ENCODE results near the gene FHAD1.

DNA sequence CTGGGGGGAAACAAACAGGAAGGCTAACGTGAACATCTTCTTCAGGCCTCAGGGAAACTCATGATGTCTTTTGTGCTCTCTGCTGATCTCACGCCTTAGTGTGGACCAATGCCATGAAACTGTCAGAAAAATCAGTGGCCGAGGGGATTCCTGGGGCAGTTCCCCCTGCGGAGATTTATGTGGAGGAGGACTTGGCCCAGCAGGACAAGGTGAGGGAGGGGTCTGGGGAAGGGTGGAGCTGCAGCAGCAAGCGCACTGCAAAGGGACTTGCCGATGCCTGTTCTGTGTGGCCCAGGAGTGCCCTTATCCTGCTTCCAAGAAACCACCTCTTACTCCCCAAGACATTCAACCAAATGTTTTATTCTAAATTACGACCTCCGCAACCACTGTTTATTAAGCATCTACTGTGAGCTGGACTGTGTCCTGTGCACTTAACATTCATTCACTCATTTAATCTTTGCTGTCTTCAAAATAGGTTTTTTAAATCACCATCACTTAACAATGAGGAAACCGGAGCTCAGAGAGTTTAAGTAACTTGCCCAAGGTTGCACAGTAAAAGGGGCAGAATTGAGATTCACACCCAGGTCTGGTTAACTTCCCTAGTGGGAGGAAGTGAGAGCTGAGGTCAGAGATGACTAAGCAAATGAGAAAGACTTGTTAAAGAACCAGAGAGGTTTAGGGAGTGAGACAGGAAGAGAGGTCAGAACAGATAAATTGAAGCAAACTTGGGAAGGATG lies 49.7 kb downstream of the FHAD1 start:
- TF ChIP-seq, protein P1, sequence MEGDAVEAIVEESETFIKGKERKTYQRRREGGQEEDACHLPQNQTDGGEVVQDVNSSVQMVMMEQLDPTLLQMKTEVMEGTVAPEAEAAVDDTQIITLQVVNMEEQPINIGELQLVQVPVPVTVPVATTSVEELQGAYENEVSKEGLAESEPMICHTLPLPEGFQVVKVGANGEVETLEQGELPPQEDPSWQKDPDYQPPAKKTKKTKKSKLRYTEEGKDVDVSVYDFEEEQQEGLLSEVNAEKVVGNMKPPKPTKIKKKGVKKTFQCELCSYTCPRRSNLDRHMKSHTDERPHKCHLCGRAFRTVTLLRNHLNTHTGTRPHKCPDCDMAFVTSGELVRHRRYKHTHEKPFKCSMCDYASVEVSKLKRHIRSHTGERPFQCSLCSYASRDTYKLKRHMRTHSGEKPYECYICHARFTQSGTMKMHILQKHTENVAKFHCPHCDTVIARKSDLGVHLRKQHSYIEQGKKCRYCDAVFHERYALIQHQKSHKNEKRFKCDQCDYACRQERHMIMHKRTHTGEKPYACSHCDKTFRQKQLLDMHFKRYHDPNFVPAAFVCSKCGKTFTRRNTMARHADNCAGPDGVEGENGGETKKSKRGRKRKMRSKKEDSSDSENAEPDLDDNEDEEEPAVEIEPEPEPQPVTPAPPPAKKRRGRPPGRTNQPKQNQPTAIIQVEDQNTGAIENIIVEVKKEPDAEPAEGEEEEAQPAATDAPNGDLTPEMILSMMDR (IDR thresholded peaks at IDR 0.05; ENCODE audit: extremely low read depth in 1 of 2, insufficient read depth in 1 of 2, low read depth in 1 of 2, low read length in 2 of 2): no peak
- TF ChIP-seq POLR2A (IDR thresholded peaks at IDR 0.05; ENCODE audit: low read depth, low read length) (no peak), EZH2 (IDR thresholded peaks at IDR 0.05; ENCODE audit: borderline replicate concordance, low read depth, low read length, severe bottlenecking) (no peak), POLR2AphosphoS5 (IDR thresholded peaks at IDR 0.05; ENCODE audit: insufficient read depth, low read depth, low read length) (no peak)

Data from endothelial cell of umbilical vein (primary cell).